GM12873 (cell line): ENCODE data around the gene DR1.

Experiments used
- CTCF ChIP-seq: IDR thresholded peaks from 2 replicates; pipeline ENCODE4 v1.5.1; 2012; ENCODE audit warnings: low read depth, mild to moderate bottlenecking, moderate library complexity, low read length, control low read depth; ENCODE audit not compliant: insufficient read depth; ENCODE audit errors: missing control alignments

DR1 gene

GRCh38 chr1:93317207-93317606, 28.5 kb upstream of the DR1 start:
- no peak for TF ChIP-seq CTCF

GRCh38 chr1:93317943-93318342, 27.8 kb upstream of the DR1 start:
- TF ChIP-seq CTCF: no peak

GRCh38 chr1:93321720-93322119, 24.0 kb upstream of the DR1 start:
- no peak for TF ChIP-seq CTCF

GRCh38 chr1:93322349-93322748, 23.4 kb upstream of the DR1 start:
- no peak for TF ChIP-seq CTCF

- TF ChIP-seq CTCF: no peak
Measured at GRCh38 chr1:93323185-93323820, 22.4 kb upstream of the DR1 start.

- no peak for TF ChIP-seq CTCF
Measured at GRCh38 chr1:93324486-93325464, 20.9 kb upstream of the DR1 start.
